ENCODE results near the gene PIGR. TPM values are rescaled to one million over a fixed set of nuclear protein-coding genes. Genes with fewer than 3 reads are reported as not detected.
"Not testable (repeated sequence)": the region's sequence is repeated elsewhere in the genome, so short reads cannot be mapped to it uniquely, and the experiment has no call there.

PIGR gene
- total and polyA plus RNA-seq, 9 donors: 0.04 to 5.3 (median 0.73) TPM; not detected in 1

DNA sequence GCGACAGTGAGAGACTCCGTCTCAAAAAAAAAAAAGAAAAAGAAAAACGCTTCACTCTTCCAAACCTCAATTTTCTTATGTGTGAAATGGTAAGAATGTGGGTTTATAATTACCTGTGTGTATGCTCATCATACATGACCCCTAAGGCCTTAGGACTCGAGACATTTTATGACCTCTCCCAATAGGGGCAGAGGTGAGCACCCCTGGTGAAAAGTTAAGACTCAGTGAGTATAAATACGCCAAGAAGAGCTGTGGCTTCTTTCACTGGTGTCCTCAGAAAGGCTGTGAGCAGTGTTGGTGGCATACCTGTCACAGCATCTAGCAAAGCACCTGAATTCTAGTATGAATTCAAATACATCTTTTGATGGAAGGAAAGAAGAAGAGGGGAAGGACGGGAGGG is 16.7 kb downstream of the PIGR start:
- no peaks in the 10 kb centered on the region for H3K27me3 ChIP-seq
- H3K36me3 ChIP-seq: no peaks in the 10 kb centered on the region
- no peak for DNase-seq
- TF ChIP-seq EP300 (IDR thresholded peaks at IDR 0.05) (no peak), POLR2A (IDR thresholded peaks at IDR 0.05) (no peak)
- TF ChIP-seq, protein P1, sequence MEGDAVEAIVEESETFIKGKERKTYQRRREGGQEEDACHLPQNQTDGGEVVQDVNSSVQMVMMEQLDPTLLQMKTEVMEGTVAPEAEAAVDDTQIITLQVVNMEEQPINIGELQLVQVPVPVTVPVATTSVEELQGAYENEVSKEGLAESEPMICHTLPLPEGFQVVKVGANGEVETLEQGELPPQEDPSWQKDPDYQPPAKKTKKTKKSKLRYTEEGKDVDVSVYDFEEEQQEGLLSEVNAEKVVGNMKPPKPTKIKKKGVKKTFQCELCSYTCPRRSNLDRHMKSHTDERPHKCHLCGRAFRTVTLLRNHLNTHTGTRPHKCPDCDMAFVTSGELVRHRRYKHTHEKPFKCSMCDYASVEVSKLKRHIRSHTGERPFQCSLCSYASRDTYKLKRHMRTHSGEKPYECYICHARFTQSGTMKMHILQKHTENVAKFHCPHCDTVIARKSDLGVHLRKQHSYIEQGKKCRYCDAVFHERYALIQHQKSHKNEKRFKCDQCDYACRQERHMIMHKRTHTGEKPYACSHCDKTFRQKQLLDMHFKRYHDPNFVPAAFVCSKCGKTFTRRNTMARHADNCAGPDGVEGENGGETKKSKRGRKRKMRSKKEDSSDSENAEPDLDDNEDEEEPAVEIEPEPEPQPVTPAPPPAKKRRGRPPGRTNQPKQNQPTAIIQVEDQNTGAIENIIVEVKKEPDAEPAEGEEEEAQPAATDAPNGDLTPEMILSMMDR (IDR thresholded peaks at IDR 0.05): no peak
- H3K4me3 ChIP-seq: no peak overlapping the region
- no peaks in the 10 kb centered on the region for H3K4me1 ChIP-seq (ENCODE audit: insufficient read depth)
- no peak overlapping the region for H3K27ac ChIP-seq
- H3K9me3 ChIP-seq: no peaks in the 10 kb centered on the region
- WGBS, 3 donors: 83 to 85% (median 83%) methylated on average over 6 of the region's 6 CpGs
- intact Hi-C loops (cut with DNase I): no loop called here

DNA sequence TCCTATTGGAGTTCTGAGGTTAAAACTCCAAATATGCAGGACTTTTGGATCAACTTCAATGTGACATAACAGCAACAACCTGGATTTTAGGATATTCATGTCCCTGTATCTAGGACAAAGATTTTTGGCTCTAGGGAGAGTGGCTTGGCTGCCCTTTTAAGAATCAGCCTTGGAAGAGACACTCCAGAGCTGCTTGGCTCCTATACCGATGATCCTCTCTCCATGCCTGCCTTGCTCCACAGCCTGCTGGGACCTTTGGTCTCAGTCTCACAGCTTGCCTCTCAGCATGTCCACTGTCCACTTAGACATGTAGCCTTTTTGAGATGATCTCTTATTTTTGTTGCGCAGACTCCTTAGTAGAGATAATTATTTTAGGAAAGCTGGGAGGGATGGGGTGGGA is 20.0 kb downstream of the PIGR start:
- TF ChIP-seq POLR2A (IDR thresholded peaks at IDR 0.05) (no peak), EP300 (IDR thresholded peaks at IDR 0.05) (no peak)
- TF ChIP-seq, protein P1 (IDR thresholded peaks at IDR 0.05): no peak
- Histone ChIP-seq H3K36me3 (no peaks in the 10 kb centered on the region), H3K9me3 (no peaks in the 10 kb centered on the region), H3K4me1 (ENCODE audit: insufficient read depth) (no peaks in the 10 kb centered on the region), H3K27ac (no peak overlapping the region), H3K27me3 (no peaks in the 10 kb centered on the region), H3K4me3 (no peak overlapping the region)
- WGBS, 3 donors: 41 to 56% (median 53%) methylated on average over 2 of the region's 2 CpGs
- no peak for DNase-seq
- intact Hi-C loops (cut with DNase I): no loop called here

DNA sequence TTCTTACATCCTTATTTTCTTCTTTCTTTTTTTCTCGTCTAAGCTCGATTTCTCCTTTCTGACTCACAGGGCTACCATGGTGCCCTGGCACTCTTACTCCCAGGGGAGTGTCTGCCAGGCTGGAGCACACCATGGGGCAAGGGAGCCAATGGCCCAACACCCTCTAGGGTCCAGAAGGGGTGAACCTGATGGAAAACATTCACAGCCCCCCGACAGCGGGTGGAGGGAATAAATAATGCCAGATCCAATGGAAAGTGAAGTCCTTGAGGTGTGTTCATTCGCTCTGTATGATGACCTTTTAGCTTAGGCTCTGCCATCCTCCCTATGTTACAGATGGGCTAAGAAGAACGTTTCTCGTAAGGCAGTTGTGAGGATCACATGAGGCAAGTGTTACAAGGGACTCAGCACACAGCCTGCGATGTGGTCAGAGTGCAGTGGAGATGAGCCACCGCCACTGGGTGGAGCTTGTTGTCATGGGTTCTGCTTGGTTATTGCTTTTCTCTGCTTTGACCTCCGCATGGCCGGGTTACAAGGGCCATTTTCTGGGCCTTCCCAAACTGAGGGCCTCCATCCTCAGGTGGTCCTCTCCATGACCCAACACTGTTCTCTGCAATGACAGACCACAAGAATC is 21.0 kb downstream of the PIGR start:
- TF ChIP-seq, protein P1 (IDR thresholded peaks at IDR 0.05): no peak
- TF ChIP-seq POLR2A (IDR thresholded peaks at IDR 0.05): no peak
- no peak for TF ChIP-seq EP300 (IDR thresholded peaks at IDR 0.05)
- intact Hi-C loops (cut with DNase I): no loop called here
- Histone ChIP-seq H3K9me3 (no peaks in the 10 kb centered on the region), H3K27me3 (no peaks in the 10 kb centered on the region), H3K27ac (no peak overlapping the region), H3K4me3 (no peak overlapping the region), H3K36me3 (no peaks in the 10 kb centered on the region), H3K4me1 (ENCODE audit: insufficient read depth) (no peaks in the 10 kb centered on the region)
- no peak for DNase-seq
- WGBS, 3 donors: 77 to 86% (median 83%) methylated on average over 11 of the region's 11 CpGs

DNA sequence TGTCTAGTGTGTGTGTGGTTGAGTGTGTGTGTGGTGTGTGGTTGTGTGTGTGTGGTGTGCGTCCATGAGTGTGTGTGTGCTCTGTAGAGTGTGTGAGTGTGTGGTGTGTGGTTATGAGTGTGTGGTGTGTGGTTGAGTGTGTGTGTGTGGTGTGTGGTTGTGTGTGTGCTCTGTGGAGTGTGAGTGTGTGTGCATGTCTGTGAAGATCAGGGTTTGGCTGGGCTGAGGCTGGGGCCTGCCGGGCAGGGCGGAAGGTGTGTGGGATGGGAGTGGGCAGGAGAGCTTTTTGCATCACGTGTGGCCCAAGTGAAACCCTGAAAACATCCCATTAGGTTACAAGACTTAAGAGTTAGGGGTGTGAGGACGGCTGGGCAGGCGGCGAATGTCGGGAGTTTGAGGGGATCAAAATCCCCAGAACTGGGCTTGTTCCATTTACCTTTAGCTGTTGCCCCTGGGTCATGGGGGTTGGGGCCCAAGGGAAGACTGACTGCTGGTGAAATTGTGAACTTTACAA is 21.6 kb downstream of the PIGR start:
- intact Hi-C loops (cut with DNase I): no loop called here

DNA sequence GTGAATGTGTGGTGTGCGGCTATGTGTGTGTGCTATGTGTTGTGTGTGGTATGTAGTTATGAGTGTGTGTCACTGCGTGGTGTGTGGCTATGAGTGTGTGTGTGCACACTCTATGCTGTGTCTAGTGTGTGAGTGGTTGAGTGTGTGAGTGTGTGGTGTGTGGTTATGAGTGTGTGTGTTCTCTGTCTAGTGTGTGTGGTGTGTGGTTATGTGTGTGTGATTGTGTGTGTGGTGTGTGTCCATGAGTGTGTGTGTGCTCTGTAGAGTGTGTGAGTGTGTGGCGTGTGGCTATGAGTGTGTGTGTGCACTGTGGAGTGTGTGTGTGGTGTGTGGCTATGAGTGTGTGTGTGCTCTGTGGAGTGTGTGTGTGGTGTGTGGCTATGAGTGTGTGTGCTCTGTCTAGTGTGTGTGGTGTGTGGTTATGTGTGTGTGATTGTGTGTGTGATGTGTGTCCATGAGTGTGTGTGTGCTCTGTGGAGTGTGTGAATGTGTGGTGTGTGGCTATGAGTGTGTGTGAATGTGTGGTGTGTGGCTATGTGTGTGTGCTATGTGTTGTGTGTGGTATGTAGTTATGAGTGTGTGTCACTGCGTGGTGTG is 22.2 kb downstream of the PIGR start:
- H3K27me3 ChIP-seq; DNase-seq; H3K4me1 ChIP-seq (ENCODE audit: insufficient read depth); intact Hi-C loops (cut with DNase I); H3K36me3 ChIP-seq; H3K4me3 ChIP-seq; H3K27ac ChIP-seq; H3K9me3 ChIP-seq: not testable (repeated sequence)
- 85 to 99% (median 87%) methylated on average over 4 of the region's 4 CpGs for WGBS, 3 donors

More for the DNA sequence above, 21.6 kb downstream of the PIGR start:
- Histone ChIP-seq H3K36me3 (no peaks in the 10 kb centered on the region), H3K4me1 (ENCODE audit: insufficient read depth) (no peaks in the 10 kb centered on the region), H3K27ac (no peak overlapping the region), H3K4me3 (no peak overlapping the region), H3K27me3 (no peaks in the 10 kb centered on the region), H3K9me3 (no peaks in the 10 kb centered on the region)
- TF ChIP-seq POLR2A (IDR thresholded peaks at IDR 0.05) (no peak), EP300 (IDR thresholded peaks at IDR 0.05) (no peak)
- TF ChIP-seq, protein P1 (IDR thresholded peaks at IDR 0.05): no peak
- DNase-seq: no peak
- WGBS, 3 donors: 74 to 76% (median 74%) methylated on average over 8 of the region's 8 CpGs

Data from ovary (tissue), 9 donors.